Measurements from ENCODE around the gene SLC5A8.

Gene SLC5A8, protein sequence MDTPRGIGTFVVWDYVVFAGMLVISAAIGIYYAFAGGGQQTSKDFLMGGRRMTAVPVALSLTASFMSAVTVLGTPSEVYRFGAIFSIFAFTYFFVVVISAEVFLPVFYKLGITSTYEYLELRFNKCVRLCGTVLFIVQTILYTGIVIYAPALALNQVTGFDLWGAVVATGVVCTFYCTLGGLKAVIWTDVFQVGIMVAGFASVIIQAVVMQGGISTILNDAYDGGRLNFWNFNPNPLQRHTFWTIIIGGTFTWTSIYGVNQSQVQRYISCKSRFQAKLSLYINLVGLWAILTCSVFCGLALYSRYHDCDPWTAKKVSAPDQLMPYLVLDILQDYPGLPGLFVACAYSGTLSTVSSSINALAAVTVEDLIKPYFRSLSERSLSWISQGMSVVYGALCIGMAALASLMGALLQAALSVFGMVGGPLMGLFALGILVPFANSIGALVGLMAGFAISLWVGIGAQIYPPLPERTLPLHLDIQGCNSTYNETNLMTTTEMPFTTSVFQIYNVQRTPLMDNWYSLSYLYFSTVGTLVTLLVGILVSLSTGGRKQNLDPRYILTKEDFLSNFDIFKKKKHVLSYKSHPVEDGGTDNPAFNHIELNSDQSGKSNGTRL

GRCh38 chr12:101209319-101210302 is at the start of gene SLC5A8:
SLC5A8 (minus strand) TSS chr12:101210238; CDS start chr12:101209848, 390 bp downstream.
- FAIRE-seq (no peak), DNase-seq (ENCODE audit: extremely low spot score, insufficient read length, low read depth) (no peak)

GRCh38 chr12:101257357-101257756 is 47.3 kb upstream of the SLC5A8 start:
- FAIRE-seq (no peak), DNase-seq (ENCODE audit: extremely low spot score, insufficient read length, low read depth) (no peak)

DNA sequence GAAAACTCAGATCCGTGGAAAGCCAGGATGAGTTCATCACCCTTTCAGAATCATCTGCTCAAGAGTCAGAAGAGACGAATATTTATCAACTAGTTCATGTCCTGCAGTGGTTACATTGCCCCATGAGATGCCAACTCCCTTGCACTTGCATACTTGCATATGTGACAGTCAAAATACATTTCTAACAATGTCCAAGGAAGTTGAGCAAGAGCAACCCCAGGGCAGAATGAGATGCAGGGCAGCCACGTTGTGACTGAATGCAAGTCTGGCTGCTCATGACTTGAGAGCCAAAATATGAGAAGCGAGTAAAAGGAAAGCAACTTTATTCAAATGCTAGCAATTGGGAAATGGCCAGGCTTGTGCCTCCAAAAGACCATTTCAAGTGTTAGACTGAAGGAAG is 46.2 kb upstream of the SLC5A8 start:
- FAIRE-seq (no peak), DNase-seq (ENCODE audit: extremely low spot score, insufficient read length, low read depth) (no peak)

DNA sequence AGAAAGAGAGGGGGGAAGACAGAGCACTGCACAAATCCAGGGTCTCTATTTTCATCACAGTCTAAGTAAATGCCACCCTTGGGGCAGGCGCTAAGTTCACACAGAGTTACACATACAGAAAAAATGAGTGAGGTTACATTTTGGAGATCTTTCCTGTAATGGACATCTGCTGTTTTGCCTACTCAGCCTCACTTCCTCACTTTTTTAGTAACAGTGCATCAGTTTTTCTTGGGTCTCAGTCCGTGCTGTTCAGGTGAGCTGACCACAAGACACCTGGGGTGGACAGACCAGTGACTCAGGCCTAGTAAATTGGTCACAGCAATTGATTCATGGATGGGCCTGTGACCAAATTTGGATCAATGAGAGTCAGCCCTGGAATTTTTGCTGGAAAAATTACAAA is 33.6 kb upstream of the SLC5A8 start:
- no peak for FAIRE-seq
- no peak for DNase-seq (ENCODE audit: extremely low spot score, insufficient read length, low read depth)

- FAIRE-seq (no peak), DNase-seq (ENCODE audit: extremely low spot score, insufficient read length, low read depth) (no peak)
Measured at GRCh38 chr12:101243074-101243473, 33.0 kb upstream of the SLC5A8 start.

DNA sequence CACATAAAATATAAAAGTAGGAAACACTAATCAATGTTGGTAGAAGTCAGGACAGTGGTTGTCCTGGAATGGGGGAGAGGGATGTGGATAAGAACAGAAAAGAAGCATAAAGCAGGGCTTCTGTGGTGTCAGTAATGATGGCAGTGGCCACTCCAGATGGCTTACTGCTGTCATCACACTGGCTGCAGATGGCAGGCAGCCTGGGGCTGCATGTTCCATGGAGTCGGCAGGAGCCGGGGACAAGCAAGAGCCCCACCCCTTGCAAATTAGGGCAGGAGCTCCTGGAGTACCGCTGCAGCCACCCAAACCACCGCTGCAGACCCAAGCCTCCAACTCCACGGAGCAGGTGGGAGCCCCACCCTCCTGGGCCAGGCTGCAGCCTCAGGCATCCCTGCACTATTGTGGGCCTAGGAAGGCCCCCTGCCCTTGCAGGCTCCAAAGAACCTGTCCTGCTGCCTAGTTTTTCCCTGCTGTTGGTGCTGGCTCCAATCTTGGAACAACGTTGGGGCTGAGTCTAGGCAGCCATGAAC is 28.8 kb upstream of the SLC5A8 start:
- DNase-seq (ENCODE audit: extremely low spot score, insufficient read length, low read depth) (no peak), FAIRE-seq (no peak)

GRCh38 chr12:101238306-101238705 is 28.3 kb upstream of the SLC5A8 start:
- no peak for FAIRE-seq

DNA sequence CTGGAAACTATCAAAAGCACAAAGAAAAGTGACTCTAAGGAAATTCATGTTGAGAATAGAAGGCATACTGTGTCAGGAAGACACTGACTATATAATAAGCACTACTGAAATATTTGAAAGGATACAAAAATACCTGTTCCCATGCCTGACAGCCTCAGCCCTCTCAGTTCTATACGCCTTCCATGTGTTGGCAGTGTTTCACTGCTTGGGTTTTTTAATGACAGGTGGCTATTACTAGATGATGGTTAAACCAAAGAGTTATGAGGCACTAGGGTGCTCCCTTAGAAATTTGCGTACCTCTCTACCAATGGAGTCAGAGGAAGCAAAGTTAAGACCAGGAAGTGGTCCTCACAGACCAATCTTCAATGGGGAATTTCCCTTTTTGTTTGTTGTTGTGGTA is 25.6 kb upstream of the SLC5A8 start:
- FAIRE-seq (no peak), DNase-seq (ENCODE audit: extremely low spot score, insufficient read length, low read depth) (no peak)

More at GRCh38 chr12:101238306-101238705, 28.3 kb upstream of the SLC5A8 start:
- DNase-seq (ENCODE audit: extremely low spot score, insufficient read length, low read depth): no peak

GRCh38 chr12:101231636-101232035 is 21.6 kb upstream of the SLC5A8 start:
- DNase-seq (ENCODE audit: extremely low spot score, insufficient read length, low read depth): no peak
- FAIRE-seq: no peak

- no peak for DNase-seq (ENCODE audit: extremely low spot score, insufficient read length, low read depth)
- FAIRE-seq: no peak
Measured at GRCh38 chr12:101230547-101230946, 20.5 kb upstream of the SLC5A8 start.

- FAIRE-seq (no peak), DNase-seq (ENCODE audit: extremely low spot score, insufficient read length, low read depth) (no peak)
Measured at GRCh38 chr12:101229841-101230241, 19.8 kb upstream of the SLC5A8 start.

DNA sequence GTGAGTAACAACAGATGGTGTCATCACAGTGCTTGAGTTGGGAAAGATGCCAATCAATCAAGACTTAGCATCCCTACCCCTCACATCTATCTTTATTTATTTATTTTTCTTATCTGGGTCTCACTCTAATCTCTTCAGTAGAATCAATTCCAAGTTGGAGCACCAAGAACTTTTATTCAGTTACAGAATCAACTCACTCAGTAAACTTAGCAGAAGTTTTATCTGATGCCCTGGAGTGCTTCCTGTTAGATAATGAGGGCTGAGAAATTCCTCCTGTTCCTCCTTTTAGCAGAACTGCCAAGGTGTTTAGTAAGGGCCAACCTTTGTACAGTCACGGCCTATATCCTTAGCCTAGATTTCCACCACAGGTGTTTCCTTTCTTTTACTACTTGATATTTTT is 11.3 kb upstream of the SLC5A8 start:
- DNase-seq (ENCODE audit: extremely low spot score, insufficient read length, low read depth): no peak
- FAIRE-seq: no peak

DNA sequence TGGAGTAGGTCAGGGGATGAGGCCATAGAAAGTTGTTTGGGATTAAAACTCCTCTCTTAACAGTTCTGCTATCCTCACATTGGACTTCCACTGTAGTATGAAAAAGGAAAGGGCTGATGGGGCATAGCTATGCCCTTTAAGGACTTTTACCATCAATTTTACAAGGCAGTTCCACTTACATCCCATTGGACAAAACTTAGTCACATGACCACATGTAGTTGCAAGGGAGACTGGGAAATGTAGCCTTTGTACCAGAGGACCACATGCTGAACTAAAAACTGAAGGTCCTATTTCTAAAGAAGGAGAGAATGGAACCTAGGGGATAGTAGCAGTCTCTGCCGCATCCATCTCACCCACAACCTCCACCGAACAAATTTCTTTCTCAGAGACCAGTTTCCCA is 6.8 kb upstream of the SLC5A8 start:
- no peak for FAIRE-seq
- DNase-seq (ENCODE audit: extremely low spot score, insufficient read length, low read depth): no peak

GRCh38 chr12:101207086-101207780 is 2.8 kb downstream of the SLC5A8 start:
- DNase-seq (ENCODE audit: extremely low spot score, insufficient read length, low read depth): no peak
- FAIRE-seq: no peak

- FAIRE-seq: no peak
- no peak for DNase-seq (ENCODE audit: extremely low spot score, insufficient read length, low read depth)
Measured at GRCh38 chr12:101204602-101205304, 5.3 kb downstream of the SLC5A8 start.

DNA sequence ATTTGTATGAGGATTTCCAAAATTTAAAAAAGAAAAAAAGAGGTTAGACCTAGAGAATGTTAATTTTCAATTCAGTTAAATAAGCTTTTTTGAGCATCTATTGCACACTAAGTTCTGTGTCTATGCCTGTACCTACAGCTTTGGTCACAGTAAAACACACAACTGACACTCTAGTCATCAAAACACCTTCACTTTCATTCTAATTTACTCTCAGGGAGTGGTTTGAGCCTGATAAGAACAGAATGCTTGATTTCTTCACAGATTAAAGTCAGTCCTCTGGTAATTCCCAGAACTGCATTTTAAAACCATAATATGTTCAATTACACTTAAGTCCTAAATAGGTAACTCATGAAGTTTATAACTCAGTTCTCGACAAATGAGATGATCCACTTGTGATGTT is 9.2 kb downstream of the SLC5A8 start:
- no peak for FAIRE-seq

GRCh38 chr12:101200145-101200544 is 9.9 kb downstream of the SLC5A8 start:
- no peak for DNase-seq (ENCODE audit: extremely low spot score, insufficient read length, low read depth)

More for the DNA sequence above, 9.2 kb downstream of the SLC5A8 start:
- no peak for DNase-seq (ENCODE audit: extremely low spot score, insufficient read length, low read depth)

DNA sequence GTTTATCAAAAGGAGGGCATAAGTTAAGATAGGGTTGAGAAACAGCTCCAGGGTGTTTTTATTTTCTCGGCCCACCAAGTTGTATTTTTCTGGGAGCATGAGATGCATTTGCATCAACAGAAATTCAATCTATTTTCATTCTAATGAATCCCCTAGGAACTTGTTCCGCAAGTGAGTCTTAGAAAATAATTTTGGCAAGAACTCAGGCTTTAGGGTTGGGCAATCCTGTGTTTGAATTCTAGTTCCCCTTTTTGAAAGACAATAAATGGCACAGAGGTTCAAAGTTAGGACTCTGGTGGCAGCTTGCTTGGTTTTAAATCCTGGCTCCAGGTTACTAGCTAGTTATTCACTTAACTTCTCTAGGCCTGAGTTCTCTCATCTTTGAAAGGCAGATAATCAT is 23.7 kb downstream of the SLC5A8 start:
- DNase-seq (ENCODE audit: extremely low spot score, insufficient read length, low read depth) (no peak), FAIRE-seq (no peak)

More at GRCh38 chr12:101200145-101200544, 9.9 kb downstream of the SLC5A8 start:
- no peak for FAIRE-seq

- FAIRE-seq (no peak), DNase-seq (ENCODE audit: extremely low spot score, insufficient read length, low read depth) (no peak)
Measured at GRCh38 chr12:101181776-101182175, 28.3 kb downstream of the SLC5A8 start.

Data from GM18507 (cell line).